Mesenchymal stem cell (in vitro differentiated cells and primary cell): ENCODE results near the gene CR2.
"Not testable (repeated sequence)": the region's sequence is repeated elsewhere in the genome, so short reads cannot be mapped to it uniquely, and the experiment has no call there.

Experiments
- DNase-seq: peaks from one replicate; pipeline ENCODE4 v3.0.0-alpha.2; 2013
- H2AFZ ChIP-seq: one replicate; pipeline ENCODE4 v1.6.1; 2013; ENCODE audit warnings: low read depth, mild to moderate bottlenecking, control low read depth, inconsistent platforms, low read length, moderate library complexity
- H2AK5ac ChIP-seq: 2 replicates; pipeline ENCODE4 v1.6.1; 2013; ENCODE audit warnings: low read length, moderate library complexity, mild to moderate bottlenecking, inconsistent platforms; ENCODE audit not compliant: severe bottlenecking
- H2BK120ac ChIP-seq: one replicate; pipeline ENCODE4 v1.6.1; 2013; ENCODE audit warnings: low read depth, mild to moderate bottlenecking, inconsistent platforms, low read length, moderate library complexity
- H2BK12ac ChIP-seq, 2 experiments: one replicate each; pipeline ENCODE4 v1.6.1; 2013; ENCODE audit warnings: inconsistent platforms in 2 of 2, low read length in 2 of 2, mild to moderate bottlenecking in 2 of 2, moderate library complexity in 2 of 2, control low read depth in 1 of 2
- H2BK15ac ChIP-seq: one replicate; pipeline ENCODE4 v1.6.1; 2013; ENCODE audit warnings: mild to moderate bottlenecking, low read depth, inconsistent platforms; ENCODE audit not compliant: poor library complexity, severe bottlenecking
- H2BK5ac ChIP-seq: 2 replicates; pipeline ENCODE4 v1.6.1; 2013; ENCODE audit warnings: low read depth, mild to moderate bottlenecking, low read length, control low read depth, inconsistent platforms; ENCODE audit not compliant: poor library complexity, severe bottlenecking
- H3K14ac ChIP-seq, 2 experiments: one replicate each; pipeline ENCODE4 v1.6.1; 2013; ENCODE audit warnings: inconsistent platforms in 2 of 2, low read length in 2 of 2, control low read depth in 1 of 2, mild to moderate bottlenecking in 1 of 2, moderate library complexity in 1 of 2
- H3K18ac ChIP-seq, 2 experiments: one replicate each; pipeline ENCODE4 v1.6.1; 2013; ENCODE audit warnings: inconsistent platforms in 2 of 2, low read length in 2 of 2, control low read depth in 1 of 2, low read depth in 1 of 2, mild to moderate bottlenecking in 1 of 2
- H3K23ac ChIP-seq, 2 experiments: one replicate each; pipeline ENCODE4 v1.6.1; 2013; ENCODE audit warnings: inconsistent platforms in 2 of 2, low read length in 2 of 2, mild to moderate bottlenecking in 2 of 2, moderate library complexity in 2 of 2, control low read depth in 1 of 2
- H3K27ac ChIP-seq: 2 replicates; pipeline ENCODE4 v1.5.1; 2013; ENCODE audit warnings: mild to moderate bottlenecking, moderate library complexity, low read length, control low read depth, inconsistent platforms; ENCODE audit not compliant: poor library complexity, severe bottlenecking
- H3K27me3 ChIP-seq, 2 experiments: 2 replicates each; pipeline versions ENCODE4 v1.6.1 to v1.7.0; 2013; ENCODE audit warnings: low read length in 2 of 2, mild to moderate bottlenecking in 2 of 2, moderate library complexity in 2 of 2, control low read depth in 1 of 2, inconsistent platforms in 1 of 2; ENCODE audit not compliant: control insufficient read depth in 1 of 2, insufficient read depth in 1 of 2
- H3K36me3 ChIP-seq, 2 experiments: 2 replicates each; pipeline versions ENCODE4 v1.6.1 to v1.7.0; 2013; ENCODE audit warnings: low read length in 2 of 2, control low read depth in 1 of 2, inconsistent platforms in 1 of 2, low read depth in 1 of 2, mild to moderate bottlenecking in 1 of 2; ENCODE audit not compliant: insufficient read depth in 2 of 2, control insufficient read depth in 1 of 2
- H3K4ac ChIP-seq, 2 experiments: one replicate each; pipeline ENCODE4 v1.6.1; 2013; ENCODE audit warnings: inconsistent platforms in 2 of 2, low read length in 2 of 2, mild to moderate bottlenecking in 2 of 2, moderate library complexity in 2 of 2, control low read depth in 1 of 2, low read depth in 1 of 2
- H3K4me1 ChIP-seq: 2 replicates; pipeline ENCODE4 v1.6.1; 2013; ENCODE audit warnings: low read depth, low read length, control low read depth; ENCODE audit not compliant: control insufficient read depth, insufficient read depth
- H3K4me2 ChIP-seq: 2 replicates; pipeline ENCODE4 v1.6.1; 2013; ENCODE audit warnings: low read length, mild to moderate bottlenecking, inconsistent platforms; ENCODE audit not compliant: poor library complexity, severe bottlenecking
- H3K4me3 ChIP-seq, 2 experiments: 2 replicates each; pipeline versions ENCODE4 v1.5.1 to v1.7.0; 2013; ENCODE audit warnings: low read length in 2 of 2, mild to moderate bottlenecking in 2 of 2, control low read depth in 1 of 2, low read depth in 1 of 2; ENCODE audit not compliant: insufficient read depth in 1 of 2
- H3K79me1 ChIP-seq: replicated peaks from 2 replicates; pipeline ENCODE4 v1.6.1; 2013; ENCODE audit warnings: mild to moderate bottlenecking, control low read depth, low read length, inconsistent platforms; ENCODE audit not compliant: poor library complexity, severe bottlenecking
- H3K9ac ChIP-seq: 2 replicates; pipeline ENCODE4 v1.7.0; 2013; ENCODE audit warnings: mild to moderate bottlenecking, low read length, moderate library complexity
- H3K9me3 ChIP-seq: 2 replicates; pipeline ENCODE4 v1.7.0; 2013; ENCODE audit warnings: mild to moderate bottlenecking, low read length; ENCODE audit not compliant: control insufficient read depth
- H4K8ac ChIP-seq: one replicate; pipeline ENCODE4 v1.6.1; 2013; ENCODE audit warnings: inconsistent platforms, mild to moderate bottlenecking, low read length, moderate library complexity
- H4K91ac ChIP-seq: one replicate; pipeline ENCODE4 v1.6.1; 2013; ENCODE audit warnings: mild to moderate bottlenecking, low read length, inconsistent platforms
- WGBS: methylation state at CpG from one replicate; pipeline ENCODE4 v1.1.7; 2013; ENCODE audit warnings: mixed read lengths; 5-methylcytosine and 5-hydroxymethylcytosine counted together

The CR2 gene

DNA sequence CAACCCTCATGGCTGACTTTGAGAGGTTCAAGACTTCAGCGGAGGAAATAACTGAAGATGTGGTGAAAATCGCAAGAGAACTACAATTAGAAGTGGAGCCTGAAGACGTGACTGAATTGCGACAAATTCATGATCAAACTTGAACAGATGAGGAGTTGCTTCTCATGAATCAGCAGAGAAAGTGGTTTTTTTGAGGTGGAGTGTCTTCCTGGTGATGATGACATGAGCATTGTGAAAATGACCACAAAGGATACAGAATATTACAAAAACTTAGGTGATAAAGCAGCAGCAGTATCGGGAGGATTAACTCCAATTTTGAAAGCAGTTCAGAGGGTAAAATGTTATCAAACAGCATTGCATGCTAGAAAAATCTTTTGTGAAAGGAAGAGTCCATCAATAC is 82.1 kb downstream of the CR2 start:
- not testable (repeated sequence) for H2BK120ac ChIP-seq, H3K18ac ChIP-seq, H2BK12ac ChIP-seq, H3K23ac ChIP-seq, H3K79me1 ChIP-seq, H2AFZ ChIP-seq, H3K27me3 ChIP-seq, H3K4me1 ChIP-seq, H4K8ac ChIP-seq, H3K14ac ChIP-seq, DNase-seq, H2BK15ac ChIP-seq, H3K4me2 ChIP-seq, H3K4ac ChIP-seq, H3K36me3 ChIP-seq, H3K9ac ChIP-seq, H4K91ac ChIP-seq, H3K27ac ChIP-seq, H2BK5ac ChIP-seq, H3K9me3 ChIP-seq, H2AK5ac ChIP-seq, H3K4me3 ChIP-seq
- no CpG with 5 or more reads among the region's 5 CpGs for WGBS
